ENCODE measurements around the gene ENTPD6.

ENTPD6 gene

GRCh38 chr20:25247518-25247955 lies 52.0 kb downstream of the ENTPD6 start (continued):
- peak; percentile 10; the same call in 1 of the 2 replicates for TF ChIP-seq ZBTB7A (tag by site-specific recombination; IDR thresholded peaks at IDR 0.05; ENCODE audit: low read depth)
- TF ChIP-seq EGR2 (tag by site-specific recombination; IDR thresholded peaks at IDR 0.05; ENCODE audit: low read depth): no peak
- TF ChIP-seq ZNF248 (tag by site-specific recombination; IDR thresholded peaks at IDR 0.05): no peak
- TF ChIP-seq ZBTB44 (tag by site-specific recombination; IDR thresholded peaks at IDR 0.05): no peak
- no peak for TF ChIP-seq ZNF610 (tag by site-specific recombination; IDR thresholded peaks at IDR 0.05; ENCODE audit: borderline replicate concordance)
- no peak for TF ChIP-seq ZNF585B (tag by site-specific recombination; IDR thresholded peaks at IDR 0.05)
- no peak for TF ChIP-seq ZFP37 (tag by site-specific recombination; IDR thresholded peaks at IDR 0.05)
- TF ChIP-seq ZNF362 (tag by site-specific recombination; IDR thresholded peaks at IDR 0.05): no peak
- 0 out of 2 replicates have a peak, but pooled peaks have one; percentile 1 for TF ChIP-seq KLF9 (tag by site-specific recombination; IDR thresholded peaks at IDR 0.05; ENCODE audit: low read depth)
- TF ChIP-seq BCL11A (tag by site-specific recombination; IDR thresholded peaks at IDR 0.05; ENCODE audit: low read depth): no peak
- TF ChIP-seq ZNF133 (tag by site-specific recombination; IDR thresholded peaks at IDR 0.05): no peak
- no peak for TF ChIP-seq ZNF350 (tag by site-specific recombination; IDR thresholded peaks at IDR 0.05)
- no peak for TF ChIP-seq ZNF548 (tag by site-specific recombination; IDR thresholded peaks at IDR 0.05)
- TF ChIP-seq ZNF600 (tag by site-specific recombination; IDR thresholded peaks at IDR 0.05): no peak; the same call in 1 of the 2 replicates
- TF ChIP-seq ZNF514 (tag by site-specific recombination; IDR thresholded peaks at IDR 0.05): no peak
- TF ChIP-seq ZBTB48 (tag by site-specific recombination; IDR thresholded peaks at IDR 0.05): no peak
- TF ChIP-seq ZNF785 (tag by site-specific recombination; IDR thresholded peaks at IDR 0.05): no peak
- peak; percentile 69; the same call in 1 of the 2 replicates for TF ChIP-seq ZBTB20 (tag by site-specific recombination; IDR thresholded peaks at IDR 0.05)
- no peak for TF ChIP-seq ZNF692 (tag by site-specific recombination; IDR thresholded peaks at IDR 0.05)
- TF ChIP-seq ZNF112 (tag by site-specific recombination; IDR thresholded peaks at IDR 0.05): no peak
- TF ChIP-seq PRDM1 (tag by site-specific recombination; IDR thresholded peaks at IDR 0.05): no peak
- TF ChIP-seq ZNF394 (tag by site-specific recombination; IDR thresholded peaks at IDR 0.05; ENCODE audit: borderline replicate concordance): no peak
- peak; percentile 63; the same call in 1 of the 2 replicates for TF ChIP-seq HIC1 (tag by site-specific recombination; IDR thresholded peaks at IDR 0.05)
- TF ChIP-seq SP7 (tag by site-specific recombination; IDR thresholded peaks at IDR 0.05): no peak; the same call in 1 of the 2 replicates
- TF ChIP-seq ZNF155 (tag by site-specific recombination; IDR thresholded peaks at IDR 0.05): no peak
- no peak for TF ChIP-seq ZNF549 (tag by site-specific recombination; IDR thresholded peaks at IDR 0.05)
- no peak for TF ChIP-seq SETDB1 (IDR thresholded peaks at IDR 0.05; ENCODE audit: insufficient read length, low read length)
- no peak for TF ChIP-seq ZNF146 (tag by site-specific recombination; IDR thresholded peaks at IDR 0.05)
- TF ChIP-seq ZNF776 (tag by site-specific recombination; IDR thresholded peaks at IDR 0.05; ENCODE audit: borderline replicate concordance): no peak
- TF ChIP-seq SALL2 (tag by site-specific recombination; IDR thresholded peaks at IDR 0.05; ENCODE audit: borderline replicate concordance): no peak
- no peak for TF ChIP-seq ZNF510 (tag by site-specific recombination; IDR thresholded peaks at IDR 0.05; ENCODE audit: insufficient replicate concordance)
- TF ChIP-seq ZBTB1 (tag by site-specific recombination; IDR thresholded peaks at IDR 0.05): no peak
- no peak for TF ChIP-seq ZNF571 (tag by site-specific recombination; IDR thresholded peaks at IDR 0.05)
- no peak for TF ChIP-seq GLI2 (tag by site-specific recombination; IDR thresholded peaks at IDR 0.05; ENCODE audit: borderline replicate concordance, low read depth)
- peak; percentile 78; the same call in 1 of the 2 replicates for TF ChIP-seq ZNF76 (tag by site-specific recombination; IDR thresholded peaks at IDR 0.05; ENCODE audit: borderline replicate concordance, low read depth)
- no peak for TF ChIP-seq ZNF561 (tag by site-specific recombination; IDR thresholded peaks at IDR 0.05; ENCODE audit: borderline replicate concordance)

Data from HEK293 (cell line).